Astrocyte of the cerebellum (primary cell): ENCODE measurements around the gene NPAS2.

Source experiments
- DNase-seq: peaks from one replicate; pipeline ENCODE4 v3.0.0-alpha.2; 2011; ENCODE audit warnings: low read depth
- H3K4me3 ChIP-seq: 2 replicates; pipeline ENCODE4 v1.5.1; 2011; ENCODE audit warnings: mild to moderate bottlenecking, low read depth, low read length, moderate library complexity
- in situ Hi-C: cut with HindIII; loops from 2 replicates; pipeline ENCODE4 v1.10.0; 2017; ENCODE audit warnings: low sequenced_read_pairs
- TF ChIP-seq, protein P1 (sequence below): IDR thresholded peaks from 2 replicates; pipeline ENCODE4 v1.5.1; 2012; ENCODE audit warnings: low read length, low read depth, moderate library complexity, mild to moderate bottlenecking; ENCODE audit errors: missing control alignments

Gene NPAS2

DNA sequence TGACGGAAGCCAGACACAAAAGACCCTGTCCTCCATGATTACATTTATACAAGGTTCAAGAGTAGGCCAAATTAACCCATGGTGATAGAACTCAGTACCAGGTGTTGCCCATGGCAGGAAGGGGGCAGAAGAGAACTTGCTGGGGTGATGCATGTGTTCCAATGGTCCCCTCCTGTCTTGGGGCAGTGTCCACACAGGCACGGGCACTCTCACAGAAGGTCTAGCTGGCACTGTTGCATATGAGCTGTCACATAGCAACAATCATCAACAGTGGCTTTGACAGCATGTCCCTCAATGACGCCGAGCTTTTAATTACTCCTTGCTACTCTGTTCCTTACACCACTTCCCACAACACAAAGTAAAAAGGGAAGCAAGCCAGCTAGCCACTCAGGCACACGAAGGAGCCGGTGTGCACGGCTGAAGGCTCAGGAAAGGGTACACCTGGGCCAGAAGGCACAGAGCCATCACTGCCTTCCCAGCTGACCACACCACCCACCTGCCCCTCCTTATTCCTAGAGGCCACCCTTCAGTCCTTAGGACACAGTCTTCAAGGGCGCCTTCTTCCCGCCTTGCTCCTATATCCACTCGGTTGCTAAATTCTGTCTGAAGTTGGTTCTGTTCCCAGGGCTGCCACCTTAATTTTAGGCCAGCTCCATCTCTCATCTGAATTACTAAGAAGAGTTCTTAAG, 211.1 kb downstream of the NPAS2 start:
- no peak overlapping the region for H3K4me3 ChIP-seq
- DNase-seq, result no peak
- in situ Hi-C loops, result no loop called here
- TF ChIP-seq, protein P1, sequence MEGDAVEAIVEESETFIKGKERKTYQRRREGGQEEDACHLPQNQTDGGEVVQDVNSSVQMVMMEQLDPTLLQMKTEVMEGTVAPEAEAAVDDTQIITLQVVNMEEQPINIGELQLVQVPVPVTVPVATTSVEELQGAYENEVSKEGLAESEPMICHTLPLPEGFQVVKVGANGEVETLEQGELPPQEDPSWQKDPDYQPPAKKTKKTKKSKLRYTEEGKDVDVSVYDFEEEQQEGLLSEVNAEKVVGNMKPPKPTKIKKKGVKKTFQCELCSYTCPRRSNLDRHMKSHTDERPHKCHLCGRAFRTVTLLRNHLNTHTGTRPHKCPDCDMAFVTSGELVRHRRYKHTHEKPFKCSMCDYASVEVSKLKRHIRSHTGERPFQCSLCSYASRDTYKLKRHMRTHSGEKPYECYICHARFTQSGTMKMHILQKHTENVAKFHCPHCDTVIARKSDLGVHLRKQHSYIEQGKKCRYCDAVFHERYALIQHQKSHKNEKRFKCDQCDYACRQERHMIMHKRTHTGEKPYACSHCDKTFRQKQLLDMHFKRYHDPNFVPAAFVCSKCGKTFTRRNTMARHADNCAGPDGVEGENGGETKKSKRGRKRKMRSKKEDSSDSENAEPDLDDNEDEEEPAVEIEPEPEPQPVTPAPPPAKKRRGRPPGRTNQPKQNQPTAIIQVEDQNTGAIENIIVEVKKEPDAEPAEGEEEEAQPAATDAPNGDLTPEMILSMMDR, result no peak

DNA sequence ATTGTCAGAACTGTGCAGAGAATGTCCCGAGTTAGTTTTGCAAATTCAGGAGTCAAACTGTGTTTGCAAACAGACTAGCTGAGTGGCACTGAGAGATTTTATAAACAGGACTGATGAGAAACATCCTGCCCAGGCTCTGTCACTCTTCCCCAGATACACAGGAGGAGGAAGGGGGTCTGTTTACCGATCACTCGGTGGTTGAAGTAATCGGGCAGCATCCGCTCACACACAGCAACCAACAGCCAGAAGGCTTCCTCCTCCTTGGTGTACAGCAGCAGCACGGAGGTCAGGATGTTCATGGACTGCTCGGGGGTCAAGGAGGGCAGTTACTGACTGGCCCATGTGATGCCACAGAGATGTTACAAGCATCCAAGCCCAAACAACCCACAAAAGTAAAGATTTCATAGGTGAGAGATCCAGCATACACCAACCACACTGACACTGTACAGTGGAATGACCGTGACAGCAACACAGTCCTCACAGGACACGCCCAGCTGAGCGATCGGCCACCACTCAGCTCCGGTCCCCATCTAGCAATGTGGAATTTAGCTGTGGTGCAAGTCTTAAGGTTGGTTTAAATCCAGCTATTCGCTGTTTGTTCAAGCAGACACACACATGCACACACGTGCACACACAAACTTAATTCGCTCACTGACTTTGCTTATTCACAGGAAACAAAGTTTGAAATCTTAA, 212.3 kb downstream of the NPAS2 start:
- in situ Hi-C loops, result no loop called here
- TF ChIP-seq, protein P1, result no peak
- no peak overlapping the region for H3K4me3 ChIP-seq
- DNase-seq, result no peak

DNA sequence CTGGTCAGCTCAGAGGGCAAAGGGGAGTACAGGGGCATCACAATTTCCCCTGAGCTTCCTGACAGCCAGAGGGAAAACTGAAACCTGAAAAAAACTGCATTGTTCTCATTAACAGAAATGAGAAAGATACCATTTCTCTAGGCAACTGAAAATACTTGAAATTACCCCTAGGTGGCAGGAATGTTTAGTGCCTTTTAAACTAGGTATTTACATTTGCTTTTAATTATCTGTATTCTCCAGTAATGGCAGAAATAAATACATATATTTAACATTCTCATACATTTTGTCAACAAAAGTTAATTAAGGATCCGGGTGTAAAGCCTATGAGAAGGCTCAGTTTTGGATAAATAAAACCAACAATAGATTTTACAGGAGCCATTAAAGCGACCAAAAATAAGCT, 216.6 kb downstream of the NPAS2 start:
- DNase-seq, result peak; percentile 22
- TF ChIP-seq, protein P1, result peak; percentile 40
- H3K4me3 ChIP-seq, result no peak overlapping the region
- in situ Hi-C loops, result no loop called here

DNA sequence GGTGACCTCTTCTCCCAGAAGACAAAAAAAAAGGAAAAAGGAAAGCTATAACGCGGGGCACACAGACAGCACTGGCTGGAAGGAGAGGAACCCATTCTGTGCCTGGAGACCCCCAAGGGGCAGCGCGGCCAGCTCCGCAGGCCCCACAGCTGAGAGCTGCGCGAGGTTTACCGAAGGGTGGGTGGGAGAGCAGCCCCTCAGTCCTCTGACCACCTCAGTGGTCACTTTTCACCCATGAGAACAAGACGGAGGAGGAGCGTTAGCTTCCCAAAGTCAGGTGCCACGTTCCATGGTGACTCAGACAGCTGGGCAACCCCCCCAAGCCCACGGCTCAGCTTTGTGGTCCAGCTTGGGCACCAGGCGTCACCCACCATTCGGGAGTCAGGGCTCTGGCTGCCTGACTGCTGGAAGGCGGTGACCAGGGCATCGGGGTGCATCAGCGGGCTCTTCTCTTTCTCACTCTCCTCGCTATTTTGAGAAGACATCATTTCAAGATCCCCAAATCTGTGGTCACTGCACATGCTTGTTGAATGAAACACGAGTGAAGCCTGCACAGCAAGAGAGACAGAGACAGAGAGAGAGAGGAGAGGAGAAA, 217.3 kb downstream of the NPAS2 start:
- TF ChIP-seq, protein P1, result no peak
- in situ Hi-C loops, result no loop called here
- H3K4me3 ChIP-seq, result no peak overlapping the region
- DNase-seq, result no peak

DNA sequence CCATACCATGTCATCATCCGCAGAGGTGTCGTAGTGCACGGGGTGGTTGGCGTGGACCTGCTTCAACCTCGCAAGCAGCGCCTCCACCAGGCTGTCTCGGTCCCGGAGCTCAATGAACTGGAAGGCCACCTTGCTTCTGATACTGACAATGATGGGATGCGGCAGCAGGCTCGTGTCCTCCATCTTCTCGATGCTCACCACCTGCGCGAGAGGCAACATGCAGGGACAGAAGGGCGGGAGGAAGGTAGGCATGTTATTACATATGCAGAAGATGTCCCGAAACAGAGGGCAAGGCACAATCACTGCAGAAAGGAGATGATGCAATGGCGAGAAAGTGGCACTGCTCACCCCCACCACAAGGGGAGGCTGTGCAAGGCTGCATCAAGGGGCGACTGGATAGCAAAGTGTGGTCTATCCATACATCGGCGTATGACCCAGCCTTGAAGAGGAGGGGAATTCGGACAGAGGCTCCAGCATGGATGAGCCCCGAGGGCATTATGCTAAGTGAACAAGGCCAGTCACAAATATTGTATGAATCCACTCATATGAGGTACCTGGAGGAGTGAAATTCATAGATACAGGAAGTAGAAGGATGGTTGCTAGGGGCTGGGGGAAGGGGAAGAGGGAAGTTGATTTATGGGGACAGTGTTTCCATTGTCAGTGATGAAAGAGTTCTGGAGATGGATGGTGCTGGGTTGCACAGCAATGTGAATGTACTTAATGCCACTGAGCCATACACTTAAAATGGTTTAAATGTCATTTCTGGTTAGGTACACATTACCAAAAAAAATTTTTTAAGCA, 218.7 kb downstream of the NPAS2 start:
- in situ Hi-C loops, result no loop called here
- TF ChIP-seq, protein P1, result peak; percentile 40
- no peak overlapping the region for H3K4me3 ChIP-seq
- no peak for DNase-seq

DNA sequence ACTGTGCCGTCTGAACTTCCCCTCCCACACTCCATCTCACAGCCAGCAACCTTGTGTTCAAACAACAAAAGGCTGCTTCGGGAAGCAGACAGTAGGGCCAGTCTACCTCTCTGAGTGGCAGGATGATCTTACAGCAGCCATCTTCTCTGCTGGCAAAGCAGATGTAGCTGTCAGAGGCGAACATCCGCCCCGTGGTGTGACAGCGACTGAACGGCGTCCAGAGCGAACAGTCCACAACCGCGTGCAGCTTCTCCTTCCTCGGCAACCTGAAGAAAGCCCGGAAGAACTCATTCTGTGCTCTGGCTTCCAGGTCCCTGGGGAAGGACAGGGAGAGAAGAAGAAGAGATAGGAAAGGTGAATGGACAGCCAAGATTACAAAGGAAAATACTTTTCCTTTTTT, 220.1 kb downstream of the NPAS2 start:
- no peak overlapping the region for H3K4me3 ChIP-seq
- TF ChIP-seq, protein P1, result no peak
- DNase-seq, result no peak
- in situ Hi-C loops, result no loop called here
